GM21515 (cell line): ENCODE data around the gene EFCAB6.

Source experiments
- ATAC-seq: cut with Tn5 transposase; IDR thresholded peaks from one replicate; pipeline ENCODE4 v1.9.1; 2021; ENCODE audit not compliant: unreplicated experiment

EFCAB6 gene

DNA sequence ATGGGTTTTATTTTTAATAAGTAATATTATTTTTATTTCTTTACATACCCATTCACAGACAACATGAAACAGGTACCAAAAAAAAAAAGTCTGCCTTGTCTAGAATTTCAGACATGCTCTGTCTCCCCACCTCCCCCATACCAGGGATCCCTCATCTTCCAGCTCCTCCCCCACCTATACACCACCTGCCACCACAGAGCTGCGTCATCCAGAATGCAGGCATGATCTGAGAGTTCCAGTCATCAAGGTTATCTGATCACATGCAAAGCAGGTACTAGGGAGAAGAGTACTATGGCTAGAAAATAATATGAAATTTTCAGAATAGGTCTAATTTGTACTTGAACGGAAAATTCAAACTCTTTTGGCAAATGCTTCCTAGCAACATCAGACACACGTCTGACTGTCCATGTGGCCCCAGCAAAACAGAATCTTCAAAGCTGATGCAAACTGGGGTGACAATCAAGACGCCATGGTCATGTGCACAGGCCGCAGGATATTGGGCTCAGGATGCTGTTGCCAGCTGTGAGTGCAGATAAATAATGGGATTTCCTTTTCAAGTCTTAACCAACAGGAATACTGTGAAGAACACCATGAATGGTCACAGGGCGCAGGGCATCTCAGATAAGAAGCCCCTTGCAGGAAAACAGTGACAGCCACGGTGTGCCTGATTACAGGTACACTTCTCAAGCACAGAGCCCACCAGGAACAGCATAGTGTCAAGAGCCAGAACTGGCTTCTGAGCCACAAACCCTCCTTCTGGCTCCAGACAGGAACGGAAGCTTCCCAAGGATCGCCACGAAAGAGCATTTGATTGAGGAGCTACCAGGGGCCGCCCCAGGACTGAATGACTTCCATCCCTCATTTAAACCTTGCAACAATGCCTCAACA lies 169.5 kb downstream of the EFCAB6 start:
- ATAC-seq: no peak

DNA sequence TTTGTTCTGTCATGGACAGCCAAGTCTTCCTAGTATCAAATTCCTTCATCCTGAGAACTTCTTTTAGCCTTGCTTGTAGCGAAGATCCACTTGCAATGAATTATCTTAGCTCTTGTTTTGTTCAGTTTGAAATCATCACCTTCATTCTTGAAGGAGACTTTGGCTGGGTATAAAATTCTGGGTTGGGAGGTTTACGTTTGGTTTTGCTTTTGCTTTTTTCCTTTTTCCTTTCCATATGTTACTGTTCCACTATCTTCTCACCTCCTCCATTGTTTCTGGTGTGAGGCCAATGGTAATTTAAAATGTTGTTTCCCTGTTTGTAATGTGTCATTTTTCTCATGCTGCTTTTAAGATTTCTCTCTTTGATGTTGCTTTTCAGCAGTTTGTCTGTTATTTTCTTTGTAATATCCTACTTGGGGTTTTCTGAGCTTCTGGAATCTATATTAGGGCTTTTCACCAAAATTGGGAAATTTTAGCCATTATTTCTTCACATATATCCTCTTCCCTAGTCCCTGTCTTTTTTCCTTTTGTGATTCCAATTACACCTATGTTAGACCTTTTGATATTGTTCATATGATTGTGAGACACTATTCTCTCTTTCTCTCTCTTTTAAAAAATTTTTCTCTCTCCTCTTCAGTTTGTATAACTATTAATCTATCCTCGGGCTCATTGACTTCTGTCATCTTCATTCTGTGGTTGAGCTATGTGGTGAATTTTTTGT lies 172.7 kb downstream of the EFCAB6 start:
- no peak for ATAC-seq

DNA sequence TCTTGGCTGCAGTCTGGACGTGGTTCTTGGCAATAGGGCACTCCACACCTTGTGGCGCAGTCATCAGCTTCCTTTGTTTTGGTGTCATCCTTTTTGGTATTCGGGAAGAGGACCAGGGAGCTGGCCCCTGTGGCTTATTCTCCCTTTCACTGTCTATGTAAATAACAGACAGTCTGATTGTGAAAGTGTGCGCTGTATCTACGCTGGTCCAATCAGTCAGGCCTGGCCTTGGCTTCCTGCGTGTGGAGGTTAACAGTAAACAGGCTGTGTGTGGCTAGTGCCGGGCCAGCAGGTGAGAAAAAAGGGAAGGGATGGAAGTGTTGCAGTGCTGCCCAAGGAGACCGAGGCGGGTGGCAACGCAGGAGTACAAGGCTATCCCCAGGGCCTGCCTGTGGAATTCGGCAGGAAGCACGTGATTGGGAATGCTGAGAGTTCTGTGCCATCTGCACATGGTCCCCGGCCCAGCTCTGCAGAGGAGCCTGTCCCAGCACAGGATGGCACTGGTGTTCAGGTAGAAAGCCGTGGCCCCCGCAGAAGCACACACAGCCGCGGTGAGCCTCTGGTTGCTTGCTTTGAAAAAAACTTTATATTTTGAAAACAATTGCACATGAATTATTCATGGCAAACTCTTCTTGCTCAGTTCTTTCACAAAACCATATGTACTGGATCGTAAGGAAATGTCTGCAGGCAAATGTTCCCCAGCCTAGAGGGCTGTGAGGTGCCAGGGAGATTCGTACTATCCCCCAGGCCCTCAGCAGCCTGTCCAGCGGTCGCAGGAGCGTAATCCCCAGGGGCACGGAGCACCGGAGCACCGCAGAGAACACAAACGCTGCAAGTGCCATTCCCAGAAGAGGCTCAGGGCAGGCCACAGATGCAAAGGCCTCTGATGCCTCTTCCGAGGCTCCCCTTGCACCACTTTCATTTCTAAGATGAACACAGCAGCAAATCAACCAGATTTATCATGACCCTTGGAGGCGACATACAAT lies 174.5 kb downstream of the EFCAB6 start:
- ATAC-seq: no peak

DNA sequence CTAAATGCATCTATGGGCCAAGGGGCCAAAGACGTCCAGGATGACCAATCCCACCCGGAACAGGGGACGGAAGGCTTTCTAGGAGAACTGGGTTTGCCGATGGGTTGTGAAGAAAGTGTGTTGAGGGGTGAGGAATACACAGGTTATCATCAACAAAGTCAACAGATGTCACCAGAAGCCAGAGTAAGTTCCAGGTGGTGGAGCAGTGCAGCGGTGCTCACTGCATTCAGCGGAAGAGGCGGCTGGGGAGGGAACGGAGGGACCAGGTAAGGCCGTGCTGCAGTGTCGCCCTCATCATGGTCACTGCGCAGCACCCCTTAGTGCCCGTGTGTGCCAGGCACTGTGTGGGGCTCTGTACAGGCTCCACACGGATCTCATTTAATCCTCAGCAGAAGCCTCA lies 176.0 kb downstream of the EFCAB6 start:
- ATAC-seq: no peak

DNA sequence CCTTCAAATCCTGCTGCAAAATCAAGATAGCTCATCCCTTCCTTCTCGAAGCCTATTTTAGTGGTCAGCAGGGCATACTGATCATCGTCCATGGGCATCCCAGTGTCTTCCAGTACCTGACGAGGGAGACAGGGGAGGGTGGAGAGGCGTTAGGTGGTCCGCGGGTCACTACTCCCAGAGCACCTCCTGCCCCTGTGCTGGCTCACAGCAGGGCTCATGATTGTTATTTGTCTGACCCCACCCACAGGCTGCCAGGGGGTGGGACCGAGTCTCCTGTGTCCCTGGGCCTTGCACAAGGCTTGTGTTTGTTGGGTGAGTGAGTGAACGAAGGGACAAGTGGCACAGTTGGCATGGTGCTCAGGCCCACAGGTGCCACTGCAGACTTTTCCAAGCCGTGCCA lies 177.0 kb downstream of the EFCAB6 start:
- ATAC-seq: no peak

DNA sequence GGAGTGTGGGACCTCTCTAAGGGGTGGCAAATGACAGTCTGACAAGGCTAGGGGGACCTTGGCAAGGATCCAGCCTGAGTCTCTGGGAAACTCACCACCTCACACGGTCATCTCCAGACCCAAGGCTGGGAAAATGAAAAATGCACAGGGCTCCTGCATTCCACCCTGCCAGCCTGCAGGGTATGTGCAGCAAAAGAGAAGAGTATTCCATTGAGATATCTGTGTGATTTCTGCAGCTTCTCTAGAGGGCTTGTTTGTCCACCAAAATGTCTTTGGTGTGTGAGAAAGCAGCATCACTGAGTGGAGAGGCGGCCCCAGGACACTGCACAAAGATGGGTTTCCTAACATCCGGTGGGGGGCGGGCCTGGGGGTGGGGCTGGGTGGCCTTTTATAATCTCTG lies 177.8 kb downstream of the EFCAB6 start:
- ATAC-seq: no peak

DNA sequence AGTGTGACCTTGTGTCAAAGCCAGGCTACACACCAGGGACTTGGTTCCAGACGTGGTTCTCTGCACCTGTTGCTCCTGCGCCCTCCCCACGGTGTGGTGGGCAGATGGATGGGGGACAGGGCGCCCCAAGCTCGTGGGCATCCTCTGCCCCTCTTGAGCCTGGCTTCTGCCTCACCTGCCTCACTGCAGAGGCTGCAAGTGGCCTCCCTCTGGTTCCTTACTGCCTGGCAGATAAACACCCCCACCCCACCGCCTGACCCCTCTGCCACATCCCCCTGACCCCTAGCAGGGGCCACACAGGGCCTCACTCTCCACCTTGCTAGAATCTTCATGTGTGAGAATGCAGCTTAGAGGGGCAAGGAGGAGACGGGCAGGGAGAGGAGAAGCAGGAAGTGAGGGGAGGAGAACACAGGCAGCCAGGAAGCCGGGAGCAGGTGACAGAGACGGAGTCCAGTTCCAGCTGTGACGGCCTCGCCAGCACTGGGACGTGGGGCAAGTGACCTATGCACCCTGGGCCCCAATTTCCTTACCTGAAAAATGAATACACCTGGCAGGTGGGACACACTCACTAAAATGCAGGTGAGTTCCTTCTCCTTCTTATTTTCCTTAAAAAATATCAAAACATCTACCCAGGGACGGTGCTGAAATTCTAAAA lies 178.3 kb downstream of the EFCAB6 start:
- no peak for ATAC-seq

DNA sequence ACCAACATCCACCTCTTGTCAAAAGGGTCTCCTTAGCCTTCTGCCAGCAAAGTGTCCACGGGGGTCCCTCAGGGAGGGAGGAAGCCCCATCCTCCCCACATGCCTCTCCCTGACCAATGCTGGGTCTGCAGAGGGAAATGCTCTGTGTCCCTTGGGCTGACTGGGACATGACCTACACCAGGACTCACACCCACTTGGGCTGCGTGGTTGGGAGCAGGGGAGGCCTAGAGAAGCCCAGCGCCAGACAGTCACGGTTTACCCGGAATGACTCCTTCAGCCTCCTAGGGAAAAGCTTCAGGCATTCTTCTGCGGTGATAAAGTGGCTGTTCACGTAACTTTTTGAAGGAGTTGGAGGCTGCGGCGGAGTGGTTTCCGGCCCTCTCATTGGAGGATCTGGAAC lies 180.3 kb downstream of the EFCAB6 start:
- no peak for ATAC-seq

DNA sequence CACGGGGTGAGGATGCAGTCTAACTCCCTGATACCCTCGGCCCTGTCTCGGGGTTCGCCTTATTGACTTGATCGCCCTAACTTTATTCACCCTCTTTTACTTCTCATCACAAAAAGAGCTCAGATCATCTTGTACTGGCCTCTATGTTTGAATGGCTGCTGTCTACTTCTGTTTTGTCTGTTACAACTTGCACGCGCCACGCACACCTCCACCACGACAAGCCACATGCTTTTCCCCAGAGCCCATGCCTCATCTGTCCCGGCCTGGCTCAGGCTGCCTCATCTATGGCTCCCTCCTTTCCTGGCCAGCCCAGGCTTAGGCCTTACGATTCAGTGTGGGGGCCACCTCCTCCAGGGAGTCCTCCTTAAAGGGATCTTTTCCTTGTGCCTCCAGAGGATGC lies 180.9 kb downstream of the EFCAB6 start:
- ATAC-seq: no peak

DNA sequence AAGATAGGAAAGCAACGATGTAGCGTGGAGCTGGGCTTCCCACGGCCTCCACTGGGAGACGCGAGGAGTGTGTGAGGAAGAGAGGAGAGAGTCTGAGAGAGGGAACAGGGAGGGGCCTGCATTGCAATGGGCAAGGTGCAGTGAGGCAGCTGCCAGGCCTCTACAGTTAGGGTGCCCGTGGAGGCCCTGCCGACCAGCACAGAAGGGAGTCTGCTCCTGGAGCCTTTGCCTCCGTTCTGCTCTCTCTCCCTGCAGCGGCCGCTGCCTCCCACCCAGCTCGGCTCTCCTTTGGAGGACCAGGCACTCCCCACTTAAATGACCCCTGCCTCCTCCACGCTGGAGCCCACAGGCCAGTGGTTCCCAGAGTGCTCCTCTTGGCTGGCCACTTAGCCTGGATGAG lies 181.7 kb downstream of the EFCAB6 start:
- ATAC-seq: no peak

DNA sequence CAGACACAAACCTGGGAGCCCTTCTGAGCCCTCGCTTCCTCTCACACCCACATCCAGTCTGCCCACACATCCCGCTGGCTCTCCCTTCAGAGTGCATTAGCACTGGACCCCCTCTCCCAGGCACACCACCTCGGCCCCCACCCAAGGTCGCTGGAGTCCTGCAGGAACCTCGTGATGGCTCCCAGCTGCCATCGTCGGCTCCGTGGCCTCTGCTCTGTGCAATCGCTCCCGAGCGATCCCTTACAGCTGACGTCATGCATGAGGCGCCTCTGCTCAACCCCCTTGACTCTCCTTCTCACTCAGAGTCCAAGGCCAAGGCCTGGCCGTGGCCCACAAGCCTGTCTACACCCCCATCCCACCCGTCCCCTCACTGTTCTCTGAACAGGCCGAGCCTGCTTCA lies 183.9 kb downstream of the EFCAB6 start:
- no peak for ATAC-seq

DNA sequence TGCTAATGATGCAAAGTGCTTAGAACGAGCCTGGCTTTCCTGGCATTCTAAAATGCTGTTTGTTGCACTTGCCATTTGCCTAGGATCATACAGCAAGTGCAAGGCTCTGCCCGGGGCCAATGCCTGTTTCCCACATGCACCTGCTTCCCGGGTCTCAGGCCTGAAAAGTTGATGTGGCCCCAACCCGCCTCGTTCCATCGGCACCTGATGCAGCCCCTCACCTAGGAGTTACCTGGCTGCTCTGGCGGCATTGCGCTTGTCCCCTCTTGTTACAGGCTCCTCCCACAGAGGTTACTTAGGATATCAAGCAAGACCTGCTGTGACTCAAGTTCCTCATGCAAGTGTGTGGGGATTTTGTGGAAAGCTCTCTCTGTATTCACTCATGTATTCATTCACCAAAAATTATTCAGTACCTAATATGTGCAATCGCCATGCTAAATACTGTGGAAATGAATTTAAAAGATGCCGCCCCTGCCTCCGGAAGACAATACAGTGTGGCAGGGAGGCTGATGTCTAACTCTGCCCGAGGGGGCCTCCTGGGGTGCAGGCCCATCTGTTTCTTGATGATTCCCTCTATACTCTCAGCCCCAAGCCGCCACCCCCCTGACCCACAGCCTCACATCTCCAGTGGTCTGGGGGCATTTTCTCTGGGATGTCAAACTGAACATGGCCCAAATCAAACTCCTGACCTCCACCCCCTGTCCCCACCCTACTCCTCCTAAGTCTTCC lies 184.5 kb downstream of the EFCAB6 start:
- no peak for ATAC-seq

DNA sequence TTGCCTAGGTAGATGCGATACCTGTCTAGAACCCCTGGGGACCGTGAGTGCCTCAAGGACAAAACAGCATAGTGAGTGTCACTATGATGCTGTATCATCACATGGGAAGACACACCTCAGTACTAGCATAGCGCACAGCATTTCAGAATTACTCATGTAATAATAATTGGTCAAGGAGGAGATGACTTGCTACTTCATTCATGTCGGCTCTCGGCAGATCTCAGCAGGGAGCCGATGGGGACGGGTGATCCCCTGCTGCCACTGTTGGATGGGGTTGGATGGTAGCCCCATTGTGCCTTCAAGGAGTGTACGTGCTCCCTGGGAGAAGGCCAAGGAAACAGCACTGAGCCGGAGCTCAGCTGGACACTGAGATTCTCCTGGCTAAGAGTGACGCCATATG lies 186.9 kb downstream of the EFCAB6 start:
- ATAC-seq: no peak

DNA sequence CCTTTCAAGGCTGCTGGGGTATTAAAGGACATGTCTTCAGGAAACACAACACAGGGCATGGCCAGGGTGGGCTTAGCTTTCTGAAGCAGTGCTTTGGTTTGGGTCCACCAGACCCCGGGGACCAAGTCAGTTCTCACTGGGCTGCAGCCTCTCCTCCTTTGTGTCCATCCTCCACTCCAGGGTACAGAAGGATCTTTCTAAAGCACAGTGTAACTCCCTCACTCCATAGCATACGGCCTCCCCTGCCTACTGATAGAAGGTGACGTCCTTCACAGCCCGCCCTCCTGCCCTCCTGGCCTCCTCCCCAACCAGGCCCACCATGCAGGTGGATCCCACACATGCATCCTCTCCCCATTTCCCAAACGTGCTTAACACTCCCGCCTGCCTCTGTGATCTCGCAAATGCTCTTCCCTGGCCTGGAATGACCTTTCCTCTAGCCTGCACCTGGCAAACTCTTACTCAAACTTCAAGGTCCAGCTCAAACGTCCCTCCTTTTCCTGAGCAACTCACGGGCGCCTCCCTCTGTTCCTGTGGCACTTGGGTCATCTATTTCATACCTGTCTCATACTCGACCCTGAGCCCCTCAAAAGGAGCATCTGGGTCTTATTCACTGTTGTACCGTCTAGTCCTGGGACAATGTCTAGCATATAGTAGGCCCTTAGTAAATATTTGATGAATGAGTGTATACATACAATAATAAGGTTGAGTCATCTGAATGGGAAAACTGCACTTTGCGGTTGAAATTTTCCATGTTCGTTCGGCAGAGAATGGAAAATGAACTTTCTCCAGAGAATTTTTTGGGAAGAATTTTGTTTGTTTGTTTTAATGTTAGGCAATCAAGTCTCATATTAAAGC lies 187.7 kb downstream of the EFCAB6 start:
- no peak for ATAC-seq

DNA sequence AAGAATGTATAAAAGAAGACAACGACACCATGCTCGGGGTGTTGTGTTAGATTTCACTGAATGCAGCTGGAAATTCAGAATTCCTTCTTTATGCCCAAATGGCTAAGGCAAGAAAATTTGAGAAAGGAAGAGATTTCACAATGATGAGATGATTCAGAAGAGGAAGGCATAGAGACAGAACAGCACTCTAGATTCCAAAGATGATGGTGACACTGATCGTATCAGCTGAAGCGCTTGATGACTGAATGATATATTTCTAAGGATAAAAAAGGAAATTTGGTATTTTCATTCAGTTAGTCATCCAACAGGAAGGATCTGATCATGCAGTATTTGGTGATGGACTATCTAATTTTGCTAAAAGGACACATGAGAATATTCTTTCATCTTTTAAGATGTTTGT lies 189.2 kb downstream of the EFCAB6 start:
- ATAC-seq: no peak

DNA sequence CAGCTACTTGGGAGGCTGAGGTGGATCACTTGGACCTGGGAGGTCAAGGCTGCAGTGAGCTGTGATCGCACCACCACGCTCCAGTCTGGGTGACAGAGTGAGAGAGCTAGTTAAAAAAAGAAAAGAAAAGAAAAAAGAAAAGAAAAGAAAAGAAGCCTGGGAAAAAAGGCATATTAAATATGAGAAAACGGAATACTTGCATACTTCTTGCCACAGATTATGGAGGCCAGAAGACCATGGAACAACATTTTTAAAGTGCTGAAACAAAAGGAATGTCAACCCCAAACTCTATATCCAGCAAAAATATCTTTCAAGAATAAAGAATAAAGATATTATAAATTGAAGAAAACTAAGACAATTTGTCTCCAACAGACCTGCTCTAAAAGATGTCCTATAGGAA lies 191.9 kb downstream of the EFCAB6 start:
- no peak for ATAC-seq

DNA sequence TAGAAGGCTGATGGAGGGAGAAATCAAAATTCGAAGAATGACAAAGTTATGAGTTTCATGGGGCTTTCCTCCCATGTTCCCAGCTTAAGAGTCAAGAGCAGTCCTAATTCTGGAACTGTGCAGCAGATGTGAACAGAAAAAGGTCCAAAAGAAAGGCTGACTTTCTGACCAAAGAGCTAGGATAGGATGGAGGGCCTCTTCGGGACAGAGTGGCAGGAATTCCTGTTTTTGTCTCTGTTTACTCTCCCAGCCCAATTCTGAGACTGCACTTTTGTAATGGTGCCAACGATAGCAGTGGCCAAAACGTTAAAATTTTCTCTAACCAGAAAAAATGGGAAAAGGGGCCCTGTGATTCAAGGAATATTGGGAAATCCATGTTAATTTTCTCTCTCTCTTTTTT lies 193.6 kb downstream of the EFCAB6 start:
- no peak for ATAC-seq

DNA sequence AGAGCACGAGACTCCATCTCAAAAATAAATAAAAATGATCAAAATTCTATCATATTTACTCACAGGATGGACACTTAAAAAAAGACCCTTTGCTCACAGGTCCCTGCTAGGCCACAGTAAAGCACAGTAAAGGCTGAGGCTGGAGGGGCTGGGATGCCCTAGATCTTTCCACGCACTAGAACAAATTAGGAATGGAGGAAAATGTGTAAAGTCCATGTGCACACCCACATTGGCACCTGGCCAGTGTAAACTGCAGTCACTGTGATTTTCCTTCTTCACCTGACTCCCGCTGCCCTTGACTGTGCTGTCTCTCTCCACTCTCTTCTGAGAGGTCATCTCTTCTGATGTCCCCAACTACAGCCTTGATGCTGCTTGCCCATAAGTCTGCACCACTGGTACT lies 195.5 kb downstream of the EFCAB6 start:
- no peak for ATAC-seq

DNA sequence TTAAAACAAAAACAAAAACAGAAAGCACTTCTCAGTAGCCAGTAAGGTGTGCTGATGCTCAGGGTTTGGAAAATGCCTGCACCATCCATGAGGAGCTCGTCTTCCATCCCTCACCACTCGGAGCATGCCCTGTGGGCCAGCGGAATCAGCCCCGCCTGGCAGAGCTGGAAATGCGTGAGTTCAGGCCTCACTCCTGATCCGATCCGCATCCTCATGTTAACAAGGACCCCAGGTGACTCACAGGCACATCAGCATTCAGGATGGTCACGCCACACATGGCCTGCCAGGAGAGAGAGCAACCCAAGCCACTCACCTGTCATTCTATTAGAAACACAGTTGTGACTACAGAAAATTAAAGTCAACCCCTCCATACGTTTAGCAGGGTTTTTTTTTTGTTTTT lies 211.8 kb downstream of the EFCAB6 start:
- no peak for ATAC-seq
